Activated naive CD4-positive, alpha-beta T cell (primary cell): ENCODE measurements around the gene SEC31A.
A peak's percentile ranks its signal among the peaks of the same experiment; 100 is the strongest.
"Not testable (repeated sequence)": the region's sequence is repeated elsewhere in the genome, so short reads cannot be mapped to it uniquely, and the experiment has no call there.

Source experiments
- DNase-seq, 4 experiments: peaks; one replicate each; lab custom pipeline; 2025; lab: John Stamatoyannopoulos, UW

Gene SEC31A, protein sequence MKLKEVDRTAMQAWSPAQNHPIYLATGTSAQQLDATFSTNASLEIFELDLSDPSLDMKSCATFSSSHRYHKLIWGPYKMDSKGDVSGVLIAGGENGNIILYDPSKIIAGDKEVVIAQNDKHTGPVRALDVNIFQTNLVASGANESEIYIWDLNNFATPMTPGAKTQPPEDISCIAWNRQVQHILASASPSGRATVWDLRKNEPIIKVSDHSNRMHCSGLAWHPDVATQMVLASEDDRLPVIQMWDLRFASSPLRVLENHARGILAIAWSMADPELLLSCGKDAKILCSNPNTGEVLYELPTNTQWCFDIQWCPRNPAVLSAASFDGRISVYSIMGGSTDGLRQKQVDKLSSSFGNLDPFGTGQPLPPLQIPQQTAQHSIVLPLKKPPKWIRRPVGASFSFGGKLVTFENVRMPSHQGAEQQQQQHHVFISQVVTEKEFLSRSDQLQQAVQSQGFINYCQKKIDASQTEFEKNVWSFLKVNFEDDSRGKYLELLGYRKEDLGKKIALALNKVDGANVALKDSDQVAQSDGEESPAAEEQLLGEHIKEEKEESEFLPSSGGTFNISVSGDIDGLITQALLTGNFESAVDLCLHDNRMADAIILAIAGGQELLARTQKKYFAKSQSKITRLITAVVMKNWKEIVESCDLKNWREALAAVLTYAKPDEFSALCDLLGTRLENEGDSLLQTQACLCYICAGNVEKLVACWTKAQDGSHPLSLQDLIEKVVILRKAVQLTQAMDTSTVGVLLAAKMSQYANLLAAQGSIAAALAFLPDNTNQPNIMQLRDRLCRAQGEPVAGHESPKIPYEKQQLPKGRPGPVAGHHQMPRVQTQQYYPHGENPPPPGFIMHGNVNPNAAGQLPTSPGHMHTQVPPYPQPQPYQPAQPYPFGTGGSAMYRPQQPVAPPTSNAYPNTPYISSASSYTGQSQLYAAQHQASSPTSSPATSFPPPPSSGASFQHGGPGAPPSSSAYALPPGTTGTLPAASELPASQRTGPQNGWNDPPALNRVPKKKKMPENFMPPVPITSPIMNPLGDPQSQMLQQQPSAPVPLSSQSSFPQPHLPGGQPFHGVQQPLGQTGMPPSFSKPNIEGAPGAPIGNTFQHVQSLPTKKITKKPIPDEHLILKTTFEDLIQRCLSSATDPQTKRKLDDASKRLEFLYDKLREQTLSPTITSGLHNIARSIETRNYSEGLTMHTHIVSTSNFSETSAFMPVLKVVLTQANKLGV

DNA sequence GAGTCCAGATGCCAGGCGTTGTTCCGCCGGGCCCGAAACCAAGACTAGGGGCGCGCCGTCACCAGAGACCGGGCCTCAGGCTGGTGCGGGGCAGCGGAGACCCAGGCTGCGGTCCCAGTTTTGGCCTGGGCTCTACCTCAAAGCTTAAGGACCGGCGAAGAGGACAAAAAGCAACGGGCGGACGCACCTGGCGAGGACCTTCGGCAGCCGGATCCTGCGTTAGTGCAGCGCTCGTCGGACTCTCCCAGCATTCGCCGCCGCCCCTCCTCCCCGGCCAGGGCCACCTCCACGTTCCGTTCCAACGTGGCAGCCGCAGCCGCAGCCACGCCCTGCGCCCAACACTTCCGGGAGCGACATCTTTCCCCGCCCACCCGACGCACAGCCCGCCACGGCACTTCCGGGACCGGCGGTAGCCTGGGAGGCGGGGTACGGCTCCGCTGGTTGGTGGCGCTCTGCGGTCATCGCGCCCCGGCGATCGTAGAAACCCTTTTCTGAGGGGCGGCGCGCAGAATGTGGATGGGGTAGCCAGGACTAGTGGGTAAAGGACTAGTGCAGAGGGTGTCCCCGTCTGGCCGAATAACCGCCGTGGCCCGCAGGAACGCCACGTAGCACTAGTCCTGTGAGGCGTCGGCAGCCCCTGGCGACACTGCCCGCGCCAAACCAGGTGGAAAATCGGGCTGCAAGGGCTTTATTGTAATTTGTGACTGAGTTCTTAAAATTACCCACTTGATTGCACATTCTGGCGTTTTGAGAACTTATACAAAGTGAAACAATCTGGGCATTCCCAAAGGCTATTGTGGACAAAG, at the start of gene SEC31A:
SEC31A (minus strand) TSS at position 253 of the 806 bp plus-strand sequence. CDS start 9,217 bp downstream, outside the sequence.
- DNase-seq = peak; percentile 90 to 96 (median 92)

DNA sequence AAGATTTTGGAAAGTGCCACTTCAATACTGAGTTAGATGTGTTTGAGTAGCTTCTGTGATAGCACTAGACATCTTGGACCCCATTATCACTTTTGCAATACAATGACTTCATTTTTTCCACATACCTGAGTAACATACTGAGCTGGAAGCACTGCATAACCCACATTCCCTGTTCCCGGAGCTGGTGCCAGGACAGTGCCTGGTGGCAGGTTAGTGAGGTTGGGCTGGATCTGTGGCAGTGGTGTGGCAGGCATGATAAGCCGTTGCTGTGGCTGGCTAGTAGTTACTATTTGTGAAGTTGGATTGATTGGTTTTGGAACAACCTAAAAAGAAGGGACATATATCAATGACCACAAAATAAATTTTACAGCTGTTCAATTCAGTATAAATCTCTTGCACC, 48.5 kb upstream of the SEC31A start:
- no peak for DNase-seq

DNA sequence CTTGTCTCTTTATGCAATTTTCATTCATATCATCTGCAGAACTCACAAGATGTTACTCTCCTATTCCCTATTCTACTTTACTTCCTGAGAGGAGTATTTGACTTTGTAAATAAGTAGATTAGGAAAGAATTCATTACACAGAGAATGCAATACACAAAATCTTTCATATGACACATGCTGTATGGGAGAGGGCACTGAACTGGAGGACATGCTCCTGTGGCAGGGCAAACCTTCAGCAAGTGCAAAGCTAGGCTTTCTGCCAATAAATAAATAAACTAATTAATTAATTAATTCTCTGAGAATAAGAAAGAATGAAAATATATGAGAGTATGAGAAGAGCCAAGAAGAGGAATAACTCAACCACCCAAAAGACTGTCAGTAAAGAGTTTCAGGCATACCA, 43.5 kb upstream of the SEC31A start:
- DNase-seq = no peak

DNA sequence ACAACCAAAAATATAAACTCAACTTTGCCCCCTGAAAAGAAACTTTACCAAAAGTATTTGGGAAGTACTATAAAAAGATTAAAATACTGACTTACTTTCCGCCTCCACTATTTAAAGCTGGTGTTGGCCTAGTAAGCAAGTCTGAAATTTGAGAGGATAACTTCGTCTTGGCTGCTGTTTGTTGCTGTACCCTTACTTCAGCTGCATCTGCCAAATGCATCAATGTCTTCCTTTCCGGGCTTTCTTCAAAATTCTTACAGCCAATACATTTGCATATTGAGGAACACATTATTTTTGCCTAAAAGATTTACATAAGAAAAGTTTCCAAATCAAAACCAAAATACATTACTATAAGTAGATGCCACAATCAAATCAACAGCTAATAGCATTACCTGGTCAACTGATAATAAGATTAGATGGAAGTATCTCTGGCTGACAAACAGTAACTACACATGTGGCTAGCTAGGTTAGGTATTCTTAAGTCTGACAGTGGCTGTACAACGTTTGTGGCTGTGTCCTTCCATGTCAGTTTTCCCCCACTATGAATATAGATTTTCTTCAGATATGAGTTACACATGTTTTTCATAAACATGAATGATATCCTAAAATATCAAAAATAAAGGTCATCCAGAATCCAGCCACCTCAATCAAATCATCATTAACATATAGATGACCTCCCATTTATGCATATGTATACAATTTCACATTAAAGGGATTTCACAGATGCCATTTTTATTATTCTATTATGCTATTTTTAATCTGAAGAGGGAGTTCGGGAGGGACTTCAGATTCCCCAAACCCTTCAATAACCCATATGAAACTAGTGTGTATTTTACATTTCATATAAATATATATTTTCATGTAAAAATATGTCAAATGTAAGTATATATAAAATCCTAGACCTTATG, 40.1 kb upstream of the SEC31A start:
- DNase-seq = no peak

DNA sequence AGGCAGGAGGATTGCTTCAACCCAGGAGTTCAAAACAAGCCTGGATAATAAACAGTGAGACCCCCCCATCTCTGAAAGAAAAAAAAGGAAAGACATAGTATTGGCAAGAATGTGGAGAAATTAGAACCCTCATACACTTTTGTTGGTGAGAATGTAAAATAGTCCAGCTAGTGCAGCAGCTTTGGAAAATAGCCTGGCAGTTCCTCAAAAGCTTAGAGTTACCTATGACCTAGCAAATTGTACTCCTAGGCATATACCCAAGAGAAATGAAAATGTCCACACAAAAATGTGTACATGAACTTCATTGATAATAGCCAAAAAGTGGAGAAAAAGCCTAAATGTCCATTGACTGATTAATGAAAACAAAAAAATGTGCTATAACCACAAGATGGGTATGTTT, 30.8 kb upstream of the SEC31A start:
- DNase-seq = no peak

DNA sequence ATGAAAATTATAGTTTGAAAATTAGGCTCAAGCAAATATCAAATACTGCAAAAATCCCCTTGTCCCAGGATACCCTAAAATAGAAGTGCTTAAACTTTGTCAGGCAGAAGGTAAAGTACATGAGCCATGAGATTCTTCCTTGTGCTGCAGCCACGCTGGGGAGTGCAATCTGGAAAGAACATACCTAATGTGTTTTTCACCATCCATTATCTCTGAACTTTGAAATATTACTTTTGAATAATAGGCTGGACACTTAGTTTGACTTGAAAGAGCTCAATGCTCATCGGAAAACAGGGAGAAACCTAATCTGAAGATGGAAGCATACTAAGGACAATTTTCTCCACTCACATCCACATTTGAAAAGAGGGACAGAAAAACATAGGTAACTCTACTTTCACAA, 28.4 kb upstream of the SEC31A start:
- no peak for DNase-seq

DNA sequence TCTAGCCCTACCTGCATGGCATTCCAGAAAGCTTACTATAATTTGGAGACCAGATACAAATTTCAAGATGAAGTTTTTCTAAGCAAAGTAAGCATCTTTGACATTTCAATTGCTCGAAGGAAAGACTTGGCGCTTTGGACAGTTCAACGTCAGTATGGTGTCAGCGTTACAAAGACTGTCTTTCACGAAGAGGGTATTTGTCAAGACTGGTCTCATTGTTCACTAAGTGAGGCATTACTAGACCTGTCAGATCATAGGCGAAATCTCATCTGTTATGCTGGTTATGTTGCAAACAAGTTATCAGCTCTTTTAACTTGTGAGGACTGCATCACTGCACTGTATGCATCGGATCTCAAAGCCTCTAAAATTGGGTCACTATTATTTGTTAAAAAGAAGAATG, 27.1 kb upstream of the SEC31A start:
- no peak for DNase-seq

DNA sequence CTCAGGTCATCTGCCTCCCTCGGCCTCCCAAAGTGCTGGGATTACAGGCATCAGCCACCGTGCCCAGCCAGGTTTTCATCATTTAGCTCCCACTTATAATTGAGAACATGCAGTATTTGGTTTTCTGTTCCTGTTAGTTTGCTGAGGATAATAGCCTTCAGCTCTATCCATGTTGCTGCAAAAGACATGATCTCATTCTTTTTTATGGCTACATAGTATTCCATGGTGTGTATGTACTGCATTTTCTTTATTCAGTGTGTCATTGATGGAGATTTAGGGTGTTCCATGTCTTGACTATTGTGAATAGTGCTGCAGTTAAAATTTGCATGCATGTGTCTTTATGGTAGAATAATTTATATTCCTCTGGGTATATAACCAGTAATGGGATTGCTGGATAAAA, 23.0 kb upstream of the SEC31A start:
- not testable (repeated sequence) for DNase-seq

DNA sequence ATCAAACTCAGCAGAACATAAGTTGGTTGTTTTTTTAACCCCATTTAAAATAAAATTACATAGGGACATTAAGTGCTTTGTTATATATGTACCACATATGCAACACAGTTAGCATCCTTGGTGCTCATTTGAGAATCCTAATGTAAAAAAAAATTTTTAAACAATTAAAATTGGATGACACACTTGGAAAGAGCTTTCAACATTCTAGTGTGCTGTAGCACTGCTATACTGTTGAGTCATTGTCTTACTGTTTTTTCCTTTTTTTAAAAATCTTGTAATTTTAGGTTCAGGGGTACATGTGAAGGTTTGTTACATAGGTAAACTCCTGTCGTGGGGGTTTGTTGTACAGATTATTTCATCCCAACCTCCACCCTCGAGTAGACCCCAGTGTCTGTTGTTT, 22.4 kb upstream of the SEC31A start:
- DNase-seq = no peak

DNA sequence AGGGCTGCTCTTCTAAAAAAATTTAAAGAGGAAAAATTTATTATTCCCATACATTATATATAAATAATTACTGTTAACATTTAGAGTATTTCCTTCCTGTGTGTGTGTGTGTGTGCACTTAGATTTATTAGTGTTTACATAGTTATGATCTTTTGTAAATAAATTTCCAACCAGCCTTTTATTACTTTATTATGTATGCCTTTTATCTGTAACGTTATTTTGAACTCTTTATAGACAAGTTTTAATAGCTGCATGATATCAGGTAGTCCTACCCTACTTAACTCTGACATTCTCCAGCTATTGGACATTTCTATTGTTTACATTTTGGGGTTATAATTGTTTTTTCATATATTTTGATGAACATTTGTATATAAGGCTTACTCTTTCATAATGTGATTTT, 18.4 kb upstream of the SEC31A start:
- DNase-seq = no peak

DNA sequence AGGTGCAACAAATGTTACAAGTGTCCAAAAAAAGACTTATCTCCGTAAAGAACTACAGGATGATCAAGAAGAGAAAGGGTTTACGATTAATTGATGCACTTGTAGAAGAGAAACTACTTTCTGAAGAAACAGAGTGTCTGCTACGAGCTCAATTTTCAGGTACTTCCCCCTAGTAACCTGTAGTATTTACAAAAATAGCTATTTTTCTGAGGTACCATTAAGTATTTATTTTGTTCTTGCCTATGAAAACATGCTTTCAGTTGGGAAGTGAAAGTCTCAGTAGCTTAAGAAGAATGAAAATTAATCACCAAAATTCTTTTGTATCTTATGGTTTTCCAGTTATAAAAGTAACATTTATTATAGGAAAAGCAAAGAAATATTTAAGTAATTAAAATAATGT, 15.5 kb upstream of the SEC31A start:
- DNase-seq = no peak

DNA sequence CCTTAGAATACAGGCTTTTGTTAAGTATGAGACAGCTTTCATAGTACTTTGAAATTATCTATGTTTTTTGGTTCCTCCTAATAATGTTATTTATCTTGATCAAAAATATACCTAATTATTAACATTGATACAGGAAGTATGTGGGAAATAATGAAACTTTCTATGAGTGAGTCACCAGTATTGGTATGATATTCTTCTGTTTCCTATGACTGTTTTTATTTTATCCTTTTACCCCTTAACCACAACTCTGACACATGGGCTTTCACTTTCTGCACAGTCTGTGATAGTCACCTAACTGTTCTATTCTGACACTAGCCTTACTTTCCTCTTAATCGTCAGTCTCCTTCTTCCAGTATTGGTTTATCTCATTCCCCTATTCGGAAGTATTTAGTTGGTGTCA, 14.3 kb upstream of the SEC31A start:
- no peak for DNase-seq

DNA sequence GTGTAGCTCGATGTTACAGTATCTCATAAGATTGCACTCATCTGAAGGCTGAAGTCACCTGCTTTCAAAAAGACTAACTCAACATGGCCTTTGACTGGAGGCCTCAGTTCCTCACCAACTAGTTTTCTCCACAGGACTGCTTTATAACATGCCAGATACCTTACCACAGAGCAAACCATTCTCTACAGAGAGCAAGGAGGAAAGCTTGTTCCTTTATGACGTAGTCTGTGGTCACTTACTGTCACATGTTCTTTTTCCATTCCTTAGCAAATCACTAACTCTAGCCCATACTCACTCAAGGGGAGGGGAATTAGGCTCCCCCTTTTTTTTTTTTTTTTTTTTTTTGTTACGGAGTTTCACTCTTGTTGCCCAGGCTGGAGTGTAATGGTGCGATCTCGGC, 12.8 kb upstream of the SEC31A start:
- no peak for DNase-seq

DNA sequence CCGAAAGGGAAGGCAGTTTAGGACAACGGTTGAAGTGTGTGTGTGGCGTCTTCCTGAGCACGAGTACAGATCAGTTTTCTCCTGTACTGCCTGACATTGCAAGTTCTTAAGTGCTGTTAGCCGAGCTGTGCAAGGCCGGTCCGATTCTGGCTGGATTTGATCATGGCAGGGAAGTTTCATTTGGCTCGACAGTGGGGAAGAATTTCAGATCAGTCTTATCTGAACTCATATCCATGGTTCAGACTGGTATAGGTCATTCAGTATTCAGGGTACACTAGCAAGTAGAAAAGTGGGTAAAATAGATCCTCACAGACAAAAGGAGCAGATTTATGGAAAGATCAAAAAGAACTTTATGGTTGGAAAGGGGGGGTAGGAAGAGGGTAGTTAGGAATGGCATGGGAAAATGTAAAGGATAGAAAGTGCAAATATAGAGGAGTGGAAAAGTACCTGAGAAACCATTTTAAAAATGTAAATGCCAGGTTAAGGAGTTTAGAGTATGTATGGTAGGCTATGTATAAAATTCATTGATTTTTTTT, 10.3 kb upstream of the SEC31A start:
- no peak for DNase-seq

DNA sequence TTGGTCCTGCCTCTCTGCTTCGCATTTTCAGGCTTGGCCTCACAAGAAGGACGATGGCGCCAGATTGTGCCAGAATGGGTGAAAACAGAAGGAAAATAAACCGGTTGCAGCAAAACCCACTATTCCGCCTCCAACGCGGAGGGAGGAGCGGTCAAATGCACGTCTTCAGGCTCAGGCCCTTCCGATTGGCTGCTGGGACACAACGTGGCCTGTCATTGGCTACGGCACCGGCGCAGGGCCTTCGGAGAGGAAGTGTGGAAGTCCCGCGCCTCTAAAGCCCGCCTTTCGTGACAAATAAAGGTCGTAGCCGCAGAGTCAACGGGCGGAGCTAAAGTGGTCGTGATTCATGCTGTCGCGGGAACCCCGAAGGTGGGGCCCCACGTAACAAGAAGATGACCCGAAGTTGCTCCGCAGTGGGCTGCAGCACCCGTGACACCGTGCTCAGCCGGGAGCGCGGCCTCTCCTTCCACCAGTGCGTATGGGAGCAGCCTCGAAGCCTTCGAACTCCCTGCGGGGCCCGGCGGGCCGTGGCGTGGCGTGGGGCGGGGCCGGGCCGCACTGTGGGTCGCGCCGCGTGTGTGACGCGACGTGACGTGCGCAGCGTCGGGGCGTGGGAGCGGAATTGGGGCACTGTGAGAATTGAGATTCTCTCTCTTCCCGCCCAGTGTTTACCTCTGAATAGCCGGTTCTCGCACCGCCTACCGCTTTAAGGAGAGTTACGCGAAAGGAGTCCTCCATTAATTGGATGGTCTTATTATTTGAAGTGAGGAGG, 9.6 kb upstream of the SEC31A start, which contains the start of gene THAP9:
THAP9 (plus strand) TSS at position 325 of the 772 bp plus-strand sequence; CDS start at position 393, 68 bp downstream.
- DNase-seq = peak; percentile 85 to 95 (median 92)

DNA sequence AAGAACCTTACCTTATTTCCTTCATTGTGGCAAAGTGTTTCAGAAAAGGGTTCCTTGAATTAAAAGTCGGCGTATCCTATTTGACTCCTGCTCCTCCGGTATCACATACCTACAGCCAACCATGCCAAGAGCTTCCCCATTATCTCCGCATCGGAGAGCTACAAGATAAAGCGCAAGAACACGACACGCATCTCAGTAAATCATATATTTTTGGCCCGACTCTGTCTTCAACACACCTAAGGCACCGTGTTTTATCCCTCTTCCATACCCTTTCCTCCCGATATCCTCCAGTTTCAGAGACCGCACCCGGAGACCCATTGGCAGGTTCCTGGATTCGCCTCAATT, 9.1 kb upstream of the SEC31A start:
- DNase-seq = no peak

DNA sequence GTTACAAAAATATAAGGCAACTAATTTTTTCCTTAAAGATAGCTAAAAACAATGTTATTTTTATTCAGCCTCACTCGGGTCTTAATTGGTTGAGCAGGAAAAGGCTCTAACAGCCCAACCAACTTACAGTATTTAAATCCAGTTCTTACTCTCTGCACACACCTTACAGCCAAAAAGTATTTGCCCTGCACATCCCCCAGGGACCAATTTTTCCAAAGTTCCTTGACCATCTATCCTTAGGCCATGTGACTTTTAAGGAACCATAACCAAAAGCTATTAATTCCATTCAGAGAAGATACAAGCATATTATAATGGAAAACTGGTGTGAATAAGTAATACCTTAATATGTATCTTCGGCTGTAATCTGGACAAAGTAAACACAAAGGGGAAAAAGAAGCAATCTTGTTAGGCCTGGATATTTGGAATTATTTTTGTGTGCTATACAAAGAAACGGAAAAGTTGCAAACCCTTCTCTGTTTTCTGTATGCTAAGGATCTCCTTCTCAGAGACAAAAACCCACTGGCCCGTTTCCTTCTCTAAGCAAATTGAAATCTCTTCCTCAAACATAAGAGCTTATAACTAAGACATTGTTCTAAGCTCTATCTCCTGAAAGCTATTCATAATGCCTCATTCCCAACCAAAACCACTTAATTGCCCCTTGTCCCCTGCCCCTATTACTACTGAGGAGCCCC, 8.6 kb upstream of the SEC31A start:
- no peak for DNase-seq

DNA sequence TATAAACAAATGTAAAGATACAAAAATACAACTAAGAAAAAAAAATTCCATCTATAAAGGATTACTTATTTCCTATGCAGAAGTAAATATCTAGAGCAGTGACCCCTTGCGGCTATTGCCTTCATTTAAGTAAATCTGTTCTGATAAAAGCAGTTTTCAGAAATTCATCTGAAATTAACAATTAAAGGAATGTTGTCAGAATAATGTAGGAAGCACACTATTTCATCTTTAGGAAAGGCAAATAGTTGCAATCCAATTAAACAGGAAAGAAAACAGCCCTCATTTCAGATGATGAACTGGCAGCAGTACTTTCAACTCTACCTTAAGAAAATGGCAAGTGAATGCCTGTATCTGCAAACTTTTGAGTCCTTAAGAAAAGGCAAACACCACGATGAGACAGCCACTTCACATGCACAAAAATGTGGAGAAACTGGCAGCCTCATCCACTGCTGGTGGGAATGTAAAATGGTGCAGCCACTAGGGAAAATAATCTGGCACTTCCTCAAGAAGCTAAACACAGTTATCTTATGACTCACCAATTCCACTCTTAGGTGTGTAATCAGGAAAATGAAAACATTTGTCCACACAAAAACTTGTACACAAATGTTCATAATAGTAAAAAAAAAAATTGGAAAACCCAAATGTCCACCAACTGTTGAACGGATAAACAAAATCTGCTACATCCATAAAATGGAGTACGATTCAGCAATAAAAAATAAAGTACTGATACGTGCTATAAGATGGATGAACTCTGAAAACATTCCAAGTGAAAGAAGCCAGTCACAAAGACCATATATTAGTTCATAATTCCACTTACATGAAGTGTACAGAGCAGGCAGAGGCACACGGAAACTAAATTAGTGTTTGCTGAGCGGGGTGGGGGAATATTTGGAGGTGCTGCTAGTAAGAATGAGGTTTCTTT, 7.6 kb upstream of the SEC31A start:
- no peak for DNase-seq
